ENCODE data around the gene MROH8.

Gene MROH8

GRCh38 chr20:37178839-37179682 lies at the start of gene MROH8, which contains the start of gene RPN2:
Gene MROH8, minus strand, starts transcription at chr20:37179548.
Gene RPN2, plus strand, starts transcription at chr20:37179330. Its CDS starts 27 bp downstream, at chr20:37179357.
- peak; percentile 96 for DNase-seq

- no peak for DNase-seq
Observed at GRCh38 chr20:37228656-37229055, 49.3 kb upstream of the MROH8 start.

- DNase-seq: no peak
Observed at GRCh38 chr20:37228082-37228481, 48.7 kb upstream of the MROH8 start.

- peak; percentile 17 for DNase-seq
Observed at GRCh38 chr20:37226889-37227288, 47.5 kb upstream of the MROH8 start.

- peak; percentile 4 for DNase-seq
Observed at GRCh38 chr20:37225146-37225545, 45.8 kb upstream of the MROH8 start.

- DNase-seq: no peak
Observed at GRCh38 chr20:37223053-37223452, 43.7 kb upstream of the MROH8 start.

- no peak for DNase-seq
Observed at GRCh38 chr20:37222086-37222485, 42.7 kb upstream of the MROH8 start.

- DNase-seq: no peak
Observed at GRCh38 chr20:37220731-37221130, 41.4 kb upstream of the MROH8 start.

GRCh38 chr20:37219751-37220668 lies 40.7 kb upstream of the MROH8 start:
- no peak for DNase-seq

- DNase-seq: no peak
Observed at GRCh38 chr20:37218976-37219375, 39.6 kb upstream of the MROH8 start.

GRCh38 chr20:37218441-37218840 lies 39.1 kb upstream of the MROH8 start:
- DNase-seq: no peak

GRCh38 chr20:37209661-37210314 lies 30.4 kb upstream of the MROH8 start:
- no peak for DNase-seq

- no peak for DNase-seq
Observed at GRCh38 chr20:37209193-37209592, 29.8 kb upstream of the MROH8 start.

- no peak for DNase-seq
Observed at GRCh38 chr20:37207171-37207570, 27.8 kb upstream of the MROH8 start.

- no peak for DNase-seq
Observed at GRCh38 chr20:37205794-37206193, 26.4 kb upstream of the MROH8 start.

- no peak for DNase-seq
Observed at GRCh38 chr20:37205130-37205529, 25.8 kb upstream of the MROH8 start.

- DNase-seq: no peak
Observed at GRCh38 chr20:37204056-37204455, 24.7 kb upstream of the MROH8 start.

- DNase-seq: no peak
Observed at GRCh38 chr20:37202267-37202943, 23.1 kb upstream of the MROH8 start.

- DNase-seq: no peak
Observed at GRCh38 chr20:37201827-37202162, 22.4 kb upstream of the MROH8 start.

- DNase-seq: no peak
Observed at GRCh38 chr20:37200926-37201826, 21.8 kb upstream of the MROH8 start.

- DNase-seq: no peak
Observed at GRCh38 chr20:37200376-37200775, 21.0 kb upstream of the MROH8 start.
